ENCODE measurements around the gene PSME4.

- TF ChIP-seq, protein P1, sequence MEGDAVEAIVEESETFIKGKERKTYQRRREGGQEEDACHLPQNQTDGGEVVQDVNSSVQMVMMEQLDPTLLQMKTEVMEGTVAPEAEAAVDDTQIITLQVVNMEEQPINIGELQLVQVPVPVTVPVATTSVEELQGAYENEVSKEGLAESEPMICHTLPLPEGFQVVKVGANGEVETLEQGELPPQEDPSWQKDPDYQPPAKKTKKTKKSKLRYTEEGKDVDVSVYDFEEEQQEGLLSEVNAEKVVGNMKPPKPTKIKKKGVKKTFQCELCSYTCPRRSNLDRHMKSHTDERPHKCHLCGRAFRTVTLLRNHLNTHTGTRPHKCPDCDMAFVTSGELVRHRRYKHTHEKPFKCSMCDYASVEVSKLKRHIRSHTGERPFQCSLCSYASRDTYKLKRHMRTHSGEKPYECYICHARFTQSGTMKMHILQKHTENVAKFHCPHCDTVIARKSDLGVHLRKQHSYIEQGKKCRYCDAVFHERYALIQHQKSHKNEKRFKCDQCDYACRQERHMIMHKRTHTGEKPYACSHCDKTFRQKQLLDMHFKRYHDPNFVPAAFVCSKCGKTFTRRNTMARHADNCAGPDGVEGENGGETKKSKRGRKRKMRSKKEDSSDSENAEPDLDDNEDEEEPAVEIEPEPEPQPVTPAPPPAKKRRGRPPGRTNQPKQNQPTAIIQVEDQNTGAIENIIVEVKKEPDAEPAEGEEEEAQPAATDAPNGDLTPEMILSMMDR (IDR thresholded peaks at IDR 0.05; ENCODE audit: insufficient read depth, low read length): no peak
- no peak for TF ChIP-seq SPI1 (IDR thresholded peaks at IDR 0.05; ENCODE audit: borderline replicate concordance, low read depth)
Measured at GRCh38 chr2:53905396-53905795, 65.4 kb downstream of the PSME4 start.
